Daoy (cell line): Measurements from ENCODE around the gene PCAT7. TPM values are rescaled to one million over a fixed set of nuclear protein-coding genes. Genes with fewer than 3 reads are reported as not detected.
"Not testable (repeated sequence)": the region's sequence is repeated elsewhere in the genome, so short reads cannot be mapped to it uniquely, and the experiment has no call there.

ENCODE experiments used
- DNase-seq: peaks from one replicate; pipeline ENCODE4 v3.0.0-alpha.2; 2015; ENCODE audit warnings: low read depth
- total RNA-seq: library from RNA; depleted of rRNA; stranded (reverse); fragments of >200 nt; shearing (Covaris generic); gene quantifications from 2 replicates; pipeline ENCODE4 v1.2.3, GENCODE V29; 2014

The PCAT7 gene
- total RNA-seq, 1 experiment from 2014 or later: not detected

DNA sequence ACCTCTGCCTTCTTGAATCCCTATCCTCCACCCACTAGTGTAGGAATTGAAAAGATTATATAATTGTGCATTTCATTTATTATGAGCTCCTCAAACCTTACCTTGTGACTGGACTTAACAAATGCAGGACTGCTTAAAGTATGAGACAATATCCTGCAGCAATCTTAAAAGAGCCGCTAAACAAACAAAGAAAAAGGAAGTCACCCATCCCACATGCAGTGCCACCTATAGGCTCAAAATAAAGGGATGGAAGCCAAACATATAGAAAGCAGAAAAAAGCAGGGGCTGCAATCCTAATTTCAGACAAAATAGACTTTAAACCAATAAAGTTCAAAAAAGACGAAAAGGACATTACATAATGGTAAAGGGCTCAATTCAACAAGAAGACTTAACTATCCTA, 8.7 kb downstream of the PCAT7 start:
- DNase-seq: no peak

DNA sequence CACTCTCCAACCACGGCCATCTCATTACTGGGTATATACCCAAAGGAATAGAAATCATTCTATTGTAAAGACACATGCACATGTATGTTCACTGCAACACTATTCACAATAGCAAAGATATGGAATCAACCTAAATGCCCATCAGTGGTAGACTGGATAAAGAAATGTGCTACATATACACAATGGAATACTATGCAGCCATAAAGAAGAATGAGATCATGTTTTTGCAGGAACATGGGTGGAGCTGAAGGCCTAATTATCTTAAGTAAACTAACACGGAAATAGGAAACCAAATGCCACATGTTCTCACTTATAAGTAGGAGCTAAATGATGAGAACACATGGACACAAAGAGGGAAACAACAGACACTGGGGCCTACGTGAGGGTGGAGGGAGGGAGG, 9.4 kb downstream of the PCAT7 start:
- DNase-seq: not testable (repeated sequence)

DNA sequence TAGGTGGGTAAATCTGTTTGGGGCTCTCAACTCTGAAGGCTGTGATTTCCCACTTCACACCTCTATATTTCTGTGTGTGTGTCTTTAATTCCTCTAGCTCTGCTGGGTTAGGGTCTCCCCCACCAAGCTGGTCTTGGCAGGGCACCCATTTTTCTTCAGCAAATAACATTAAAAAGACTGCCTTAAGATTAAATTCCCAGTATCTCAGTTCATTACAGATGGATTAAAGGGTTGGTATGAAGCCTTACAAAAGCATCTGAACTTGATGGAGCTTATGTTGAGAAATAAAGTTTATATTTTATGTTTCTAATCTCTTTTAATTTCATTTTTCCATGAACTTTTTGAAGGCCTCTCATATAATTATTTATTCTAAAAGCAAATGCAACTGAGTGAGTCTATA, 11.7 kb downstream of the PCAT7 start:
- no peak for DNase-seq

DNA sequence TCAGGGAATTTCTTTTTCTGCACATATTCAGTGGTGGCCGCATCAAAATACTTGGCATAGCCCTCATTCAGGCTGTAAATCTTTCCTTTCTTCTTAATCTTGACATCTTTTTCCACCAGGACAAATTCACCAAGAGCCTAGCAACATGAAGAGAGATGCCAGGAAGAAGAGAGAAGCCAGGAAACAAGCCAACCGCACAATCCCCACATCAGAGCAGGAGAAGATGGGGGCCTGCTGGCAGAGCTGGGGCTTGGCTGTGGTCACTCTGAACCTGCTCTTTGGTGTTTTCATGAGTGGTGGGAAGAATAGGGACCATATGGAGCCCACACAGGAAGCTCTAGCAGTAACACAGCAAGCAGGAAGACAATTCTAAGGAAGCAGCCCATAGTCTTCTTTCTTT, 12.4 kb downstream of the PCAT7 start:
- DNase-seq: no peak

DNA sequence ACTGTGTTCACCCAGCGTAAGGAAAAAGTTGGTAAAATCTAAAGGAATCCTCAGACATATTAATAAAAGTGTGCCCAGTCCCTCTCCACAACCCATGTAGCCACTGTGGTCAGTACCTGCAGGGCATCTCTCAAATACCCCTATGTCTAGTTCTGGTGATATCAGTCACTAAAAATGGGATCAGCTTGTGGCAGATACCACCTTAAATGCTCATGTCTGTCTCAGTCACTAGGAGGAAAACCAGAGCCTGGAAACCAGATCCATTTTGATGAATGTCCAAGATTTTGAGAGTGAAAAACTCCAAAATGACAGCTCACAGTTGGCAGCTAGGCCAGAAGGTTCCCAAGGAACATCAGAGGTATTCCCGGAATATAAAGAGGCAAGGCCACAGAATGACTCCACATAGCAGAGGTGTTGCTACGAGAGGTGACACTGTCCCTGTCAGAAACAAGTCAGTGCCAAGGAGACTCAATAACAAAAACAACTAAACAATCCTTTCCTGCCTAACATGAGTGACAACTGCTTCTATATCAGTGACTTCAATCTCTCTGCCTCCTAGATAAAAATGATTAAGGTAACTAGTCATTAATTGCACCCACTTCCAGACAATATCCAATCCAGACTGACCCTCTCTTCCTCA, 13.5 kb downstream of the PCAT7 start:
- no peak for DNase-seq

DNA sequence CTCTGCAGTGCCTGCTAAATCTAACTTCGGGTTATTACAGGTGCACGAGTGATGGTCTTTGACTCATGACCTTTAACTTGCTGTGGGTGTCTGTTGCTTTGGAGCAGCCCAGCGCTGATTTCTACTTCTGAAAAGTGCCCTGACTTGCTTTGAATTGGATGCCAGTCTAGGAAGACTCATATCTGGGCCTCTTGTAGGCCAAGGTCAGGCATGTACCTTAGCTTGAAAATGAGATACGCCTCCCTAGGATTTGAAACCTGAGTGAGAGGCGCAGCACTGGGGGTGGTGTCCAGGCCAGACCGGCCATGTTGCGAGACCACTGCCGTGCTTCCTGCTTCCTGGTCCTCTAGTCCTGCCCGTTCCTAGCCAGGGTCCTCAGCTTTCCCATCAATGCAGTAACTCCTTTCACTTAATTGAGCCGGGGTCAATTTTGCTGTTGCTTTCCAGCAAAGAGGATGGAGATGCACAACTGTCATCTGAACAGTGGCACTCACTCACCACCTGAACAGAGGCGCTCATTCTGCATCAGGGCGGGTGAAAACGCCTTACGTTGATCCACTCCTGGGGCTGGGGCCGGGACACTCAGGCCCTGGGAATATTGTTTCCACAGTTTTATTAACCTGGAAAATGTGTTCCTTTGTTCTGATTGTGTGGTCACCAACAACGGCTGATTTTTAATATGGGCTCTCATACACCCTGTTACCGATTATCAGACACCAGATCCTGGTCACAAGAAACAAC, 14.3 kb downstream of the PCAT7 start:
- DNase-seq: no peak

DNA sequence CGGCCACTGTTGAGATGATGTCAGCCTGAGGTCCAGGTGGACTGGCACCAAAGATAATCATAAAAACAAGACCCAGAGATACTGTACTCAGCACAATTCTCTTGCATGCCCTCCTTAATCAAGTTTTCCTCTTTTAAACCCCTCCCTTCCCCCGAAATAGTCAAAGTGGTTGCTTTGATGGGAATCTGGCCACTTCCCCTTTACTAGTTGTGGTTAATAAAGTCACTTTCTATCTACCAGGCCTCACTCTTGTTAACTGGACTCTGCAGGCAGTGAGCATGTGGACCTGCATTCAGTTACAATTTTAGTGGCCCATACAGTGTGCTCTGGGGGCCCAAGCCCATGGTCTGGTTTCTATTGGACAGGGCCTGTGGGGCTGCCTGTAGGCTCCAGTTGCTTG, 21.2 kb downstream of the PCAT7 start:
- no peak for DNase-seq

DNA sequence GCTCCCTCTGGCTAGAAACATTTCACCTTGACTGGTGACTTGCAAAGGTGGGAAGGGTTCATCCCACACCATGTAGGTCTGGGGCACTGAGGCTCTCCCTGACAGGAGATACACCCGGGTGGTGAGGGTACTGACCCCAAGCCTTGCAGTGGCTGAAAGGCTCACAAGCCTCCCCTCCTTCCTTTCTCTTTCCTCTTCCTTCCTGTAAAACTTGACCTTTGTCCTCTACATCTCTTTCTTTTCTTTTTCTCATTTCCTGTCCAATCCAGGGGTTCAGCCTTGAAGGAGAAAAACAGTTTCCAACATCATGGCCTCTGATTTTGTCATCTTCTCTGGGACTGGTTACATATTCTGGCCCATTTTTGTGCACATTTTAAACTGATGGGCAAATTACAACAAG, 22.2 kb downstream of the PCAT7 start:
- no peak for DNase-seq

DNA sequence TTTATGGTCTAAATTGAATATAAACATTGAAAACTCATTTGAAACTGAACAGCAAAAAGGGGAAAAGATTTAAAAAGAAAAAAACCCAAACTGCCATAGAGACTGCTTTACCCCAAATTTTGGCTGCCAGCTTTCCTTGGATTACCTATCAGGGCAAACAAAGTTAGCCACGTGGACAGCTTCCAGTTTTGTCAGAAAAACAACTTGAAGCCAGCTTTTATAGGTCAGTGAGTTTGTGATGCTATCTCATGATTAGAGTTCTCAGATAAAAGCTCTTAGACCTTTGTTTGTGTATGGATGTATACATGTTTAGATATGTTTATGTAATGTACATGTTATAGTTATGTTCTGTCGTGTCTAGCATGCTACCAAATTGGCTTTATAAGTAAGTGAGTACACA, 22.7 kb downstream of the PCAT7 start:
- no peak for DNase-seq

DNA sequence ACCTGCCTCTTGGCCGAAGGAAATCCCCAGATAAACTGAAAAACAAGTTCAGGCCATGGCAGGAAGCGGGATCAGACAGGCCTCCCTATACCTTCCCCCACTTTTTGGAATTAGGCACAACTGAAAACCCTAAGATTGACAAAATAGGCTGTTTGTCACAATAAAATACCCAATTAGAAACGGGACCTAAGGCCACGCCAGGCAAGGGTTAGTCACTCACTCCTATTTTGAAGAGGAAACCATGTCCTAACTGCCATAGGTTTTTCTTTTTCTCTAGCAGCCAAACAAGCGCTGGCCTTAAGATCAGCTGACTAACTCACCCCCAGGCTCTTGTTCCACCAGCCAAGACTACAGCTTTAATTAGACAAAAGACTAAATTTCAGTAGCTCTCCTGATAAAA, 26.8 kb downstream of the PCAT7 start:
- no peak for DNase-seq

DNA sequence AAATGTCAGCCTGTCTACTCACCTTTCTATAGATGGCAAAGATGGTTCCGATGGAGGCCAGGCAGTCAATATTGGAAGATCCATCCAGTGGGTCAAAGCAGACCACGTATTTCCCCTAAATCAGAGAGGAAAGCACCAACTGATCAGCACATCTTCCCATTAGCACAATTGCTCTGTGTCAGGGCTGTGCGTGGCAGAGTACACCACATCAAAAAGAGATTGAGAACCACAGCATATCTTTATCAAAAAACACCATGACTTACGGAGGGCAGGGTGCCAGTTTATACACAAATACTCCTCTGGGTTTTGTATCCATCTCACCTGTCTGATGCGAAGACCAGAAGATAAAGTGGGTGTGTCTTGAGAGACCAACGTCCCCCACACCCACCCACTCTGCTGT, 29.7 kb downstream of the PCAT7 start:
- DNase-seq: no peak

DNA sequence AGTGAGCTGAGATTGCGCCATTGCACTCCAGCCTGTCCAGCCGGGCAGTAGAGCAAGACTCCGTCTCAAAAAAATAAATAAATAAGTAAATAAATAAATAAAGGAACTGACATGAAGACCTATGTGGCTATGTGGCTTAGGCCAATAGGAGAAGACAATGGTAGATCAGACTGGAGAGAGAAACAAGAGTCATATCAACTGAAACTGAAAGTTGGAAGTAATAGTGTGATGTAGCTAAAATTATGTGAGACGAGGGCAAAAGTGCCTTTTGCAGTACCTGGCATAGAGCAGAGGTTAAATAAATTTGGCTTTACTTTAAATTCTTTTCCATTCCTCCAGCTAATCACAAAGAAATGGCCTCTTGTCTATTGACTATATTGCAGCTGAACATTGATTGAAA, 31.4 kb downstream of the PCAT7 start:
- no peak for DNase-seq

DNA sequence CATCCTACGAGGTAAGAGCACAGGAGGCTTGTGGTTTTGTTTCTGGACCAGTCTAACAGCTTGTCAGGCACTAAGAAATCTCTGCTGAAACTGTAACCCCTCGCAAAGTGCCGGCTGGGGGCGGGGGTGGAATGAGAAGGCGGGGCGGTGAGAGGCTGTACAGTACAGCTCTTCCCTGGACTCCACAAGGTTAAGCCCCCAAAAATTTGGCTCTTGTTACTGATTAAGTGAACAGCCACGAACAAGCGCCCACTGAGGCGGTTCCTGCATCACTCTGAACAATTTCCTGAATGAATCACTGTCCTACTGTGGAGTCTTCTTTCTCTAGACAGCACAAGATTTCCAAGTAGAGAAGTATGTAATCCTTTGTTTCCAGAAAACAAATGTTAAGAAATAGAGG, 31.9 kb downstream of the PCAT7 start:
- peak; percentile 54 for DNase-seq

DNA sequence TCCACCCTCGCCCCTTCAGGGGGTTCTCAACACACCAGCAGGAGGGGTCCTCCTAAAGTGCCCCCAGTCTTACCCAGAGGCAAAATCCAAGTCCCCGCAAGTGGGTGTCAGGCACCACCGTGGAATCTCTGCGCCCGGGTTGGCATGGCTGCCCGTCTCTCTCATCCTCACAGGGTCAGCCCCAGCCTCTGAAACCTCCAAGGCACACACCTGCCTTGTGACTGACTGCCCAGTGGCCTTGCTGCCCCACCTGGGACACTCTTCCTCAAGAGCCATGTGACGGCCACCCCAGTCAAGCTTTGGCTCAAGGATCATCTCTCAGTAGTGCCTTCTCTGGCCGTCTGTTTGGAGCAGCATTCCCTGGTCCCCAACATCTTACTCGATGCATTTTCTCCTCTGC, 33.8 kb downstream of the PCAT7 start:
- no peak for DNase-seq

DNA sequence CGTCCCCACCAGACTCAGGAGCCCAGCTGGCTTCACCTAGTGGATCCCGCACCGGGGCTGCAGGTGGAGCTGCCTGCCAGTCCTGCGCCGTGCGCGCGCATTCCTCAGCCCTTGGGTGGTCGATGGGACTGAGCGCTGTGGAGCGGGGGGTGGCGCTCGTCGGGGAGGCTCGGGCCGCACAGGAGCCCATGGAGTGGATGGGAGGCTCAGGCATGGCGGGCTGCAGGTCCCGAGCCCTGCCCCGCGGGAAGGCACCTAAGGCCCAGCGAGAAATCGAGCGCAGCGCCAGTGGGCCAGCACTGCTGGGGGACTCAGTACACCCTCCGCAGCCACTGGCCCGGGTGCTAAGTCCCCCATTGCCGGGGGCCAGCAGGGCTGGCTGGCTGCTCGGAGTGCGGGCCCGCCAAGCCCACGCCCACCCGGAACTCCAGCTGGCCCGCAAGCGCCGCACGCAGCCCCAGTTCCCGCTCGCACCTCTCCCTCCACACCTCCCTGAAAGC, 36.2 kb downstream of the PCAT7 start:
- DNase-seq: not testable (repeated sequence)

DNA sequence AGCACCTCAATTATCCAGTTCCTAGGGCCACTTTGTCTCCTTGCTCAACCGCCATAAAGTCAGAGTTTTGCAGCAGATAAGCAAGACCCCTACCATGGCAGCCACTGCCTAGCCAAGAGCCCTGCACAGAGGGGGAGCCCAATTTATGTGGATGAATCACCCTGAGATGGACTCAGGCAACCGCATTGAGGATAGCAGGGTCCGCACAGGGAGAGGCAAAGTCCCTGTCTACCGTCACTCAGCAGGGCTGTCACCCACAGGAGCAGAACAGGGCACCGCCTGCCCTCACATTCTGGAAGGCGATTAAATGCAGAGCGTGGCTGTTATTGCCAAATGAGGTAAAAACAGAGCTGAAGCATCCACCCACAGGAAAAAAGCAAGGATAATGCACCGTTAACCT, 37.0 kb downstream of the PCAT7 start:
- DNase-seq: no peak

DNA sequence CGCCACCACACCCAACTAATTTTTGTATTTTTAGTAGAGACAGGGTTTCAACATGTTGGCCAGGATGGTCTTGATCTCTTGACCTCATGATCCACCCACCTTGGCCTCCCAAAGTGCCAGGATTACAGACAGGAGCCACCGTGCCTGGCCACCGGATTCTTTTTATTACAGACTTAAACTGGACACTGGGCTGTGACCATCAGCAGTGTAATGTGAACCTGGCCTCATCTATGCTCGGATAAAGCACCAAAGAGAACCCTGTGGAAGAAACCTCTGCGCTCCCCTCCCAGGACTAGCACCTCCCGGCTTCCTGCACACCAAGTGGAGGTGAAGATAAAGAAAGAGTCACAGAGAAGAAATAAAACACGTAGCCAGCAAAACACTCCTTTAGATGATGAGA, 37.8 kb downstream of the PCAT7 start:
- DNase-seq: not testable (repeated sequence)

DNA sequence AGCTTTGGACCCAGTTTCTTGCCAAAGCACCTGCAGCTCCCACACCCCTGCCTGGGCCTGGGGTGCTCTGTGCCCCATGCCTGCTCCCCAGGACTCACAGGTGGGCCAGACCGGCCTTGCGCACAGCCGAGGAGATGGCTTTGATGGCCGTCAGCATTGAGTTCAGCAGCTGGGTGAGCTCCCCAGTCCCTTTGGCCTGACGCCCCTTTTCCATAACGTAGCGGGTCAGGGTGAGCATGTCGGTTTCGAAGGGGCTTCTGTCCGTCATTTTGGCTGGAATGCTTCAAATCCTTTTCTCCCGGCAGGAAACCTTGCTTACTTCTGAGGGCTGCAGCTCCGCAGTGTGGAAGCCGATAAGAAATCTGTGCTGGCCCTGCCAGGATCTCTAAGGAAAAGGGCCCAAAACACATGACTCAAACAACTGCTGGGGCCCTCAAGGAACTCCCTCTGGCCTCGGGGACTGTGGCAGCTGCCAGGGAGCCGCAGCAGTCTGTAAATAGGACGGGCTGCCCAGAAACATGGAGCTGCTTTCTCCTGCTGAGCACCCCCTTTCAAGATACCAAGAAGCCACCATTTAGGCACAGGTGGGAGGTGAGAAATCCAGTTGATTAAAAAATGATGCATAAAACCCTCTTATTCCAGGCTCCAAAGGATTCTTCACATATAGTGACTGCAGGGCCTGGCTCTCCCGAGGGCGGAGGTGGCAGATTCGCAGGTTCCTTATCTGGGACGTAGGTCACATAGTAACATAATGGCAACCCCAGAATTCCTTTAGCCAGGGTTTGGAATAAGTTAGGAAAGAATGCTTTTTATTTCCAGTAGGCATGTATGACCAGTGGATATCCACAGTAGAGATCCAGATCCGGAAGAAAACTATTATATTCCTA, 38.8 kb downstream of the PCAT7 start, which contains the start of gene FBP2:
Gene FBP2 (minus strand): TSS at position 366 of the 887 bp plus-strand sequence. CDS start 98 bp downstream, at position 268.
- no peak for DNase-seq

DNA sequence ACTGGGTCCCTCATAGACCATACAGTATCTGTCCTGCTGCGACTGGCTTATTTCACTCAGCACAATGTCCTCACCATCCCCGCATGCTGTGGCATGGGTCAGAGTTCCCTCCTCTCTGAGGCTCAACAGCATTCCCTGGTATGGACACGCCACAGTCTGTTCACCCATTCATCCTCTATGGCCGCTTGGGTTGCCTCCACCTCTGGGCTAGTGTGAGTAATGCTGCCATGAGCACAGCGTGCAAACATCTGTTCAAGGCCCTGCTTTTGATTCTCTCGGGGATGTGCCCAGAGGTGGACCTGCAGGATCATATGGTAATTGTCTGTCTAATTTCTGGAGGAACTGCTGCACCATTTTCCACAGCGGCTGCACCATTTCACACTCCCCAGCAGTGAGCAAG, 44.2 kb downstream of the PCAT7 start:
- no peak for DNase-seq

DNA sequence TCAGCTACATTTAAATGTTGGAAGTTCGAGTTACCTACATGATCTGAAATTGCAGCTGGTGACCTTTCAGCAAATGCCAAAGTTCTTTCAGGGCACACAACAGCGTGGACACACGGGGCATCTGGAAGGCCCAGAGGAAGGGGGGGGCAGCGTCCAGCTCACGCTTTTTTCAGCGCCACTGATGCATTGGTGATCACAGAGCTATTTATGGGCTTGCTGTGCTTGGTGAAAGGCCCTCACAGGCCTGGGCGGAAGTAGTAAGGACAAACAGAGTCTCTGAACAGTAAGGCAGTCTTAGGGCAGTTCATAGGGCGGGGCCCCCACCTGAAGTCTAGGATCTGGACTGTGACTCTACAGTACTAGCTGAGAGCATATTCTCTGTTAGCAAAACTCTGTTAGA, 45.4 kb downstream of the PCAT7 start:
- DNase-seq: no peak

DNA sequence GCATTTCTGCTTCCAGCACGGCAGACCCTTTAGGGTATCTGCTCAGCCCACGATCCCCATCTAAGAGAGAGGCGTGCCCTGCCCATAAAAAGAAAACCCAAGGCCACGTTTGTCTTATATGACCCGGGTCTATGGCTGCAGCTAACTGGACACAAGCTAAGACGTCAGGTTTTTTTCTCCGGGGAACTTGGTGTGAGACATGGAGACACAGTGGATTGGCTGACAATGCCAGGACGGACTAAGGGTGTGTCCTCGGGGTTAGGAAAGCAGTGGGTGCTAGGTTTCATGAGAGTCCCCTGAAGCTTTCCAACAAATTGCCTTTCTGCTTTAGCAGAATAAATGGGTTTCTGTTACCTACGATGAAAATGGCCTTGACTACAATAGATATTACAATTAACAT, 45.8 kb downstream of the PCAT7 start:
- DNase-seq: no peak

DNA sequence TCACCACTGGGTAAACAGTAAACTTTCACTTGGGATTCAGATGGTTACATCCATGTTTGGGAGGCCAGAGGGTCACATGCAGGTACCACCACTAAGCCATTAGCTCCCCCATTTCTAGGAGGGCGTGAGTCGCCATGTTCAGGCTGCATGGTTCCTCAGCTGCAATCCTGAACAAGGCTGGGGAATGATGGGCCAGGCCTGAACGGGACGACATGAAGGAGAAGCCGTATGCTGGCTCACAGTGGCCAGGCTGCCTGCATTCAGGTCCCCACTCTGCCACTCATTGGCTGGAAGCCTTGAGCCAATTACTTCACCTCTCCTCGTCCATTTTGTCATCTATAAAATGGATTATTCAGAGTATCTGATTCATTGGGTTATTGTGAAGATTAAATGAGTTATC, 47.8 kb downstream of the PCAT7 start:
- DNase-seq: no peak
